Thoracic aorta (tissue), 2 donors: ENCODE results near the gene SYNPO2. TPM values are rescaled to one million over a fixed set of nuclear protein-coding genes. Genes with fewer than 3 reads are reported as not detected.
"Not testable (repeated sequence)": the region's sequence is repeated elsewhere in the genome, so short reads cannot be mapped to it uniquely, and the experiment has no call there.

Experiments
- ATAC-seq: fragments of 150-250 bp; one replicate; pipeline ENCODE4 v1.8.0; 2017; ENCODE audit warnings: low read depth; ENCODE audit not compliant: insufficient number of reproducible peaks, low FRiP score
- DNase-seq: peaks from one replicate; pipeline ENCODE4 v3.0.0-alpha.2; 2020; ENCODE audit warnings: low spot score
- H3K27ac ChIP-seq, 2 donors: fragments of 200-600 bp; sonication (generic); 1 replicate in 1 of 2; 2 replicates in 1 of 2; pipeline ENCODE4 v1.5.1; 2016; ENCODE audit warnings: mild to moderate bottlenecking in 2 of 2, moderate library complexity in 2 of 2
- H3K27me3 ChIP-seq: fragments of 200-600 bp; sonication (generic); replicated peaks from 2 replicates; pipeline ENCODE4 v1.6.0; 2016; ENCODE audit warnings: mild to moderate bottlenecking; ENCODE audit not compliant: insufficient read depth
- H3K36me3 ChIP-seq: fragments of 200-600 bp; sonication (generic); one replicate; pipeline ENCODE4 v1.5.1; 2016
- H3K4me1 ChIP-seq, 2 donors: fragments of 200-600 bp; sonication (generic); 1 replicate in 1 of 2; 2 replicates in 1 of 2; pipeline versions ENCODE4 v1.5.1 to v1.6.0; 2016; ENCODE audit warnings: low read depth in 2 of 2, mild to moderate bottlenecking in 1 of 2; ENCODE audit not compliant: control insufficient read depth in 1 of 2
- H3K4me3 ChIP-seq: fragments of 200-600 bp; sonication (generic); 2 replicates; pipeline ENCODE4 v1.5.1; 2016; ENCODE audit warnings: mild to moderate bottlenecking
- H3K9me3 ChIP-seq: fragments of 200-600 bp; sonication (generic); 2 replicates; pipeline ENCODE4 v1.5.1; 2016
- total RNA-seq, 2 donors: library from RNA; depleted of rRNA; stranded (reverse); fragments of >200 nt; gene quantifications; one replicate each; pipeline versions ENCODE4 v1.1.0 to v1.2.3, GENCODE V29; 2016
- TF ChIP-seq, protein P1 (sequence below): fragments of 200-600 bp; sonication (generic); IDR thresholded peaks from one replicate; pipeline ENCODE4 v1.5.1; 2019; ENCODE audit warnings: antibody characterized with exemption

SYNPO2 gene
- total RNA-seq, 2 donors from 2014 or later, result 264 to 313 TPM

DNA sequence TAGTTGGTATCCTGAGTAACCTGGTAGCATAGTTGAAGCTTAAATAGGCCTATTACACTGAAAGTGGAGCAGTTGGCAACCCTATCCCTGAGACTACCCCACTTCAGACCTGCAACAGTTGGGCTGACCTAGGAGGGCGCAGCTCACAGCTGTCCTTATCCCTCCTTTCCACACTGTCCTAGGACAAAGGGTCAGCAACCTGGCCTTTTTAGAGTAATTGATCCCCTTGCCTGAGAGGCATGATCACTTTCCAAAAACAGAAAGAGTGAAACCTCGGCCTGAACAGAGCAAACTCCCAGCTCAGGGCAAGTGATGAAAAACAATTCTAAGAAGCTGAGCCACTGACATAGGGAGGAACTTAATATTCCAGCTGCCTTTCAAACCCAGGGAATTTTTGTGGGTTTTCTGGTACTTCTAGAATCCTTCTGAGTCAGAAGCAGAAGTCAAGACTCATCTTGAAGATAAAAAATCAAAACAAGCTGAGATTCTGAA lies 152.1 kb downstream of the SYNPO2 start:
- ATAC-seq, result no peak
- H3K4me1 ChIP-seq, result peaks cover 57 to 98% of the 10 kb centered on the region in 2 donors

DNA sequence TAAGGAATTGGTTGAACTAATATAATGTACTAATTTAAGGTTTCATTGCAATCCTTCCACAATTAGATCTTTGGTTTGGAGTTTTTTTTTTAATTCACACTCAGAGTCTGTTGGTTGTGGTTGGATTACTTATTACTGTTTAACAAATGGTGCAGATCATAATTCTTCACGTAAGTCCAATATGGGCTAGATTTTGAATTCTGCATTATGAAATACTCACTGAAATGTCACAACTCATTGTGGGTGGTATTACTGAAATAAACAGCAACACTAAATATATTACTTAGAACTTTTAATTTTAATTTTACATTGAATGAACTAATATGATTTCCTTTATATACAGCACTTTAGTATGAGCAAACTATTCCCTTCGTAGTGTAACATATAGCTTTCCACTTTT lies 152.7 kb downstream of the SYNPO2 start:
- no peak for ATAC-seq
- no peaks in the 10 kb centered on the region for H3K36me3 ChIP-seq
- no peak for DNase-seq
- no peaks in the 10 kb centered on the region for H3K27me3 ChIP-seq
- no peak overlapping the region for H3K4me3 ChIP-seq
- peaks cover 57 to 96% of the 10 kb centered on the region in 2 donors for H3K4me1 ChIP-seq
- H3K27ac ChIP-seq, result peak overlapping the region; percentile 50 to 83
- no peaks in the 10 kb centered on the region for H3K9me3 ChIP-seq
- TF ChIP-seq, protein P1, sequence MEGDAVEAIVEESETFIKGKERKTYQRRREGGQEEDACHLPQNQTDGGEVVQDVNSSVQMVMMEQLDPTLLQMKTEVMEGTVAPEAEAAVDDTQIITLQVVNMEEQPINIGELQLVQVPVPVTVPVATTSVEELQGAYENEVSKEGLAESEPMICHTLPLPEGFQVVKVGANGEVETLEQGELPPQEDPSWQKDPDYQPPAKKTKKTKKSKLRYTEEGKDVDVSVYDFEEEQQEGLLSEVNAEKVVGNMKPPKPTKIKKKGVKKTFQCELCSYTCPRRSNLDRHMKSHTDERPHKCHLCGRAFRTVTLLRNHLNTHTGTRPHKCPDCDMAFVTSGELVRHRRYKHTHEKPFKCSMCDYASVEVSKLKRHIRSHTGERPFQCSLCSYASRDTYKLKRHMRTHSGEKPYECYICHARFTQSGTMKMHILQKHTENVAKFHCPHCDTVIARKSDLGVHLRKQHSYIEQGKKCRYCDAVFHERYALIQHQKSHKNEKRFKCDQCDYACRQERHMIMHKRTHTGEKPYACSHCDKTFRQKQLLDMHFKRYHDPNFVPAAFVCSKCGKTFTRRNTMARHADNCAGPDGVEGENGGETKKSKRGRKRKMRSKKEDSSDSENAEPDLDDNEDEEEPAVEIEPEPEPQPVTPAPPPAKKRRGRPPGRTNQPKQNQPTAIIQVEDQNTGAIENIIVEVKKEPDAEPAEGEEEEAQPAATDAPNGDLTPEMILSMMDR, result no peak

More for the DNA sequence above, 152.1 kb downstream of the SYNPO2 start:
- H3K36me3 ChIP-seq, result no peaks in the 10 kb centered on the region
- H3K27ac ChIP-seq, result peak overlapping the region; percentile 50 to 83
- no peaks in the 10 kb centered on the region for H3K27me3 ChIP-seq
- H3K9me3 ChIP-seq, result no peaks in the 10 kb centered on the region
- TF ChIP-seq, protein P1, result no peak
- H3K4me3 ChIP-seq, result peak overlapping the region; percentile 6
- no peak for DNase-seq

DNA sequence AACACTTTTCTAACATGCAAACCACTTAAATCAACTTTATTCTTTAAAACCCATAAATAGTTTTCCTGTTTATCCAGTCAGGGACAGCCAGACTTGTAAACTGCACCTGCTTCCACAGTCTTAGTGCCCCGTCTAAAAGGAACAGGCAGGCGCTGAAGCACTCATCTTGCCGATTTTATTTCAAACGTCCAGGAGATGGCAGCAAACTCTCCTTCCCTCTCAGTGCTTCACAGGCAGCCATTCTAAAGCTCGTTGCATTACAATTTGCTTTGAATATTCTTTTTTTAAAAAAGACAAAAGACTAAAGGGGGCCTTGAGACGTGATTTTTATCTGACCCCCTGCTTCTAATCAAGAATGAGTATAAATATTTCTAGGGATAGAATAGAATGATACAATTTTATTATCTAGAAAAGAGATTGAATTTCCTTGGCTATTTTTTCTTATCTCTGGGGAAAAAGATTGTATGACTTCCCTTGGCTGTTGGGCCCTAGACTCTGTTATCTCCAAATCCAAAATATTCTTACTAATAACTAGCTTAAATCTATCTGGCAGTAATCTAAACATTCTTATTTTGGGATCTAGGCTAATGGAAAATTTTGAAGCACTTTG lies 153.4 kb downstream of the SYNPO2 start:
- TF ChIP-seq, protein P1, result peak; percentile 47
- Histone ChIP-seq H3K27me3 (no peaks in the 10 kb centered on the region), H3K4me3 (no peak overlapping the region), H3K4me1 (peaks cover 53 to 96% of the 10 kb centered on the region in 2 donors), H3K36me3 (no peaks in the 10 kb centered on the region), H3K27ac (peak overlapping the region; percentile 50 to 83), H3K9me3 (no peaks in the 10 kb centered on the region)
- ATAC-seq (no peak), DNase-seq (no peak)

DNA sequence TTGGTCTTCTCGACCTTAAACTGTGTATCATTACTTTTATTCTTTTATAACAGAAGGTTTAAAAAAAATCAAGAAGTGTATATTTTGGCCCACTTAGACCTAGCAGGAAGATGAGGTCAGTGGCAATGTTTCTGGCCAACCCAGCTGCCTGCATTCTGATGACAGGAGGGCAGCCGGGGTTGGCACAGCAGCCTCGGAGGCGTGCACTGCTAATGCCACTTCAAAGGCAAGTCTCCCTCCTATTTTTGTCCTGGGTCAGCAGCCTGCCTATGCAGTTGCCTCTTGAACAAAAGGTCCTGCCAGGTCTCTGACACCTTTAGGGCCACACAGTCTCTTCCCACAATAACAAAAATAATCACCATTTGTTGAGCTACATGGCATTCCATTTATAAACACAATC lies 157.6 kb downstream of the SYNPO2 start:
- peak; percentile 90 for ATAC-seq
- Histone ChIP-seq H3K27me3 (no peaks in the 10 kb centered on the region), H3K9me3 (no peaks in the 10 kb centered on the region), H3K36me3 (no peaks in the 10 kb centered on the region), H3K27ac (peak overlapping the region; percentile 68 to 83), H3K4me1 (peaks cover 34 to 68% of the 10 kb centered on the region in 2 donors), H3K4me3 (no peak overlapping the region)
- TF ChIP-seq, protein P1, result no peak
- peak; percentile 63 for DNase-seq

DNA sequence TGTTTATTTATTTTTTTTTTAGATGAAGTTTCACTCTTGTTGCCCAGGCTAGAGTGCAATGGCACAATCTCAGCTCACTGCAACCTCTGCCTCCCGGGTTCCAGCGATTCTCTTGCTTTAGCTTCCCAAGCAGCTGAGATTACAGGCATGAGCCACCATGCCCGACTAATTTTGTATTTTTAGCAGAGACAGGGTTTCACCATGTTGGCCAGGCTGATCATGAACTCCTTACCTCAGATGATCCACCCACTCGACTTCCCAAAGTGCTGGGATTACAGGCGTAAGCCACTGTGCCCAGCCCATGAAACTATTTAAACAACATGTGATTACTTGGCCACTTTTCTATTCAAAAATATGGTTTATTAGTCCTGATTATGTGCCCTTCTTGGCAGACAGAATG lies 158.4 kb downstream of the SYNPO2 start:
- H3K27ac ChIP-seq, result peak overlapping the region; percentile 54 to 83
- not testable (repeated sequence) for DNase-seq, H3K27me3 ChIP-seq, ATAC-seq, H3K4me3 ChIP-seq, H3K36me3 ChIP-seq, H3K9me3 ChIP-seq
- peaks cover 28 to 66% of the 10 kb centered on the region in 2 donors for H3K4me1 ChIP-seq
